GM18867 (cell line): ENCODE results near the gene HAUS6.
"Not testable (repeated sequence)": the region's sequence is repeated elsewhere in the genome, so short reads cannot be mapped to it uniquely, and the experiment has no call there.

ENCODE experiments used
- ATAC-seq: cut with Tn5 transposase; IDR thresholded peaks from one replicate; pipeline ENCODE4 v1.9.1; 2021; ENCODE audit warnings: mild to moderate bottlenecking, moderate library complexity; ENCODE audit not compliant: unreplicated experiment

HAUS6 gene

GRCh38 chr9:19102631-19103345 is at the start of gene HAUS6:
HAUS6 (minus strand) TSS chr9:19102904; CDS start chr9:19102651, 253 bp downstream.
- peak; percentile 98 for ATAC-seq

GRCh38 chr9:19152160-19152498 is 49.4 kb upstream of the HAUS6 start:
- ATAC-seq = not testable (repeated sequence)

- ATAC-seq = no peak
These were observed 48.9 kb upstream of the HAUS6 start for GRCh38 chr9:19151425-19152159.

- no peak for ATAC-seq
These were observed 46.5 kb upstream of the HAUS6 start for GRCh38 chr9:19149230-19149629.

- ATAC-seq = no peak
These were observed 45.5 kb upstream of the HAUS6 start for GRCh38 chr9:19148187-19148586.

GRCh38 chr9:19146441-19147024 is 43.8 kb upstream of the HAUS6 start:
- ATAC-seq = no peak

GRCh38 chr9:19145881-19146280 is 43.2 kb upstream of the HAUS6 start:
- ATAC-seq = no peak

GRCh38 chr9:19140259-19140658 is 37.6 kb upstream of the HAUS6 start:
- no peak for ATAC-seq

- ATAC-seq = no peak
These were observed 35.4 kb upstream of the HAUS6 start for GRCh38 chr9:19138084-19138483.

- no peak for ATAC-seq
These were observed 34.6 kb upstream of the HAUS6 start for GRCh38 chr9:19137282-19137681.

- ATAC-seq = no peak
These were observed 33.4 kb upstream of the HAUS6 start for GRCh38 chr9:19136129-19136528.

GRCh38 chr9:19133549-19134345 is 31.0 kb upstream of the HAUS6 start:
- ATAC-seq = no peak

GRCh38 chr9:19130436-19130835 is 27.7 kb upstream of the HAUS6 start:
- ATAC-seq = no peak

- ATAC-seq = peak; percentile 8
These were observed 25.3 kb upstream of the HAUS6 start for GRCh38 chr9:19127871-19128500.

GRCh38 chr9:19124430-19124793 is 21.7 kb upstream of the HAUS6 start:
- no peak for ATAC-seq

GRCh38 chr9:19122490-19123042 is 19.9 kb upstream of the HAUS6 start:
- ATAC-seq = no peak

- no peak for ATAC-seq
These were observed 18.2 kb upstream of the HAUS6 start for GRCh38 chr9:19120877-19121276.

GRCh38 chr9:19119801-19120440 is 17.2 kb upstream of the HAUS6 start:
- ATAC-seq = no peak

GRCh38 chr9:19119246-19119645 is 16.5 kb upstream of the HAUS6 start:
- ATAC-seq = no peak

- ATAC-seq = no peak
These were observed 14.5 kb upstream of the HAUS6 start for GRCh38 chr9:19117039-19117716.
